A204.1 (cell line): Measurements from ENCODE around the gene NUDC.
"Not testable (repeated sequence)": the region's sequence is repeated elsewhere in the genome, so short reads cannot be mapped to it uniquely, and the experiment has no call there.

ENCODE experiments used
- FAIRE-seq: peaks from 2 replicates; lab custom pipeline; 2012; peaks lifted over from hg19 to GRCh38; lab: Jason Lieb, UNC

Gene NUDC

DNA sequence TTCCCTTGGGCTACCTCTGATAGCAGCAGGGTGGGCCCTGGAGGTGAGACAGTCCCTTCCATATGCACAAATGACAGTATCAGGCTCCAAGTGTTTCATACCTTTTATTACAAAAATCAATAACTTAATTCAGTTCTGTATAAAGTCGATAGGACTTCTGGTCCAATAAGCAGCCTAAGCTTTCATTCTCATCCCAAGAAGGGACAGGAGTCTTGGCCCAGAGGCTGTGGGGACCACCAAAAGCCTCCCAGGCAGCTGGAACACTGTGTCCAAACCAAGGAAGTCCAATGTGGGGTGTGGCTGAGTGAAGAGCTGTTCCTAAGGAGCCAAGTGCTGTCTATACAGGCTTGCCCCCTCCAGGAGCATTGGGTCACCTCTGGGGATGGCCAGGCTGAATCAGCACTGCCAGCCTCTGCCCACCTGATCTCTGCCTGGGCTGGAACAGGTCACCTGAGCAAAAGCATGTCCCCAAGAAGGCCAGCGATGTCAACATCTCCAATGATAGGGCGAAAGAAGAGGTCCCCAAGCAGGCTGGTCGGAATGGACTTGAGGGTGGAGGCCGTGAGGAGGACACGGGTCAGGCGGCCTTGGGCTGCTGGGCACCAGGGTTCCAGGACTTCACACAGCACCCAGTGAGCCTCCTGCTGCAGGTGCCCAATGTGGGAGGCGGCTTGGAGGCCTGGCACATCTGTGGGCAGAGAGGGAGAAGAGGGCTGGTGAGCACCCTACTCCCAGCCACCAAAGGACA is 10.0 kb upstream of the NUDC start:
- no peak for FAIRE-seq

DNA sequence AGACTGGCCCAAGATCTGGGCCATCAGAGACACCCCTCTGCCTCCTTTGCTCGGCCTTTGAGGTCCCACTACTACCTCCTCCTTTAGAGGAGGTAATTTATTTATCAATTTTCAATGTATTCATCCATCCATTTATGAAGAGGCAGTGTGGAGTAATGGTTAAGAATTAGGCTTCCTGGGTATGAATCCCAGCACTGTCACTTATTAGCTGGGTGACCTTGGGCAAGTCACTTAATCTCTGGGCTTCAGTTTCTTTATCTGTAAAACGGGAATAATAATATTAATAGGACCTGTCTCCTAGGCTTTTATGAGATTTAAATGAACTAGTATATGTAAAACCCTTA is 9.4 kb upstream of the NUDC start:
- no peak for FAIRE-seq

DNA sequence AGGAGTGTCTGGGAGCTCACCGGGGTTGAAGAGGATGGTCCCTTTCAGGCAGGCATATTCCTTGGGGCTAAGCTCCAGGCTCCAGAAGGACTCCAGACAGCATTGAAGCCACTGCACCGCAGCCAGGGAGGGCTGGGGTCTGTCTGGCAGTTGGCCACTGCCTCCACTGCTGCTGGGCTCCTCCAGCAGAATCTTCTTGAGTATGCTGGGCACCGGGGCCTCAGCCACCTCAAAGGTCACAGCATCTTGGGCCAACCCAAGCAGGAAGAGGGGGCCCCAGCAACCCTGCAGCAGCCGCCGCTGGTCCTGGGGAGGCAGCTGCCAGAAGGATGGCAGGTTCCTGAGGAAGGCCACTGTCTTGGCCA is 8.2 kb upstream of the NUDC start:
- FAIRE-seq: no peak

DNA sequence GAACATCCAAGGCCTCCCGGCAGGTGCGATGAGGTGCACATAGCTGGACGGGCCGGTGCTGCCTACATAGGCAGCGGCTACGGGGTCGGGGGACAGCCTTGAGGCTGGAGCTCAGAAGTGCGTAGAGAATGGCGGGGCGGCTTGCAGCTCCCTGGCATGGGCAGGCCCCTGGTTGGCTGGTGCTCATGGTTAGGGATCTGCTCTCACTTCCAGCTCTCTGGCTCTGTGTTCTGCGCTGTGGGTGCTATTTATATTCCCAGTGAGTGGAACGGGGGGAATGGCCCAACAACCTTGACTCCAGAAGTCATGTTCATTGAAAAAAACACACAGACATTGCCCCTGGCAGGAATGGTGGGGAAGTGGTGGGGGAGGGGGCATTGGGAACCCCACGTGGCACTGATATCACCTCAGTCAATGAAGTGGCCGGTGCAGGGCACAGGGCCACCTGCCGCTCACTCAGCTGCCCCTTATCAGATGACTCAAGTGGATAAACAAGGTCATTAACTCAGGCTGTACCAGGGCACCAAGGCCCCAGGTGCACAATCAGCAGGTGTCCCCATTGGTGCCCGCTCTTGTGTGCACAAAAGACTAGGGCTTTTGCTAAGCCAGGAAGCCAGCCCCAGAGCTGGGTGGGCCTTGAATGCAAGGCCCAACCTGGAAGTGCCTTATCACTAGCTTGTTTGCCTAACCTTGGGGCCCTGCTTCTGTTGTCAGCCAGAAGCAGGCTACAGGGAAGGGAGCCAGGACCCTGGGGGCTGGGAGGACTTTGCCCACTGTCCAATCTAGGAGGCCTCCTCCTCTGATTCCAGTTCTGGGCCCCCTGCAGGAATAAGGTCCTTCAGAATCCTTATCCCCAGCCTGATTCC is 7.6 kb upstream of the NUDC start, which contains the start of gene NR0B2:
Gene NR0B2 (minus strand): TSS at position 222 of the 866 bp plus-strand sequence. CDS start 35 bp downstream, at position 187.
- no peak for FAIRE-seq

DNA sequence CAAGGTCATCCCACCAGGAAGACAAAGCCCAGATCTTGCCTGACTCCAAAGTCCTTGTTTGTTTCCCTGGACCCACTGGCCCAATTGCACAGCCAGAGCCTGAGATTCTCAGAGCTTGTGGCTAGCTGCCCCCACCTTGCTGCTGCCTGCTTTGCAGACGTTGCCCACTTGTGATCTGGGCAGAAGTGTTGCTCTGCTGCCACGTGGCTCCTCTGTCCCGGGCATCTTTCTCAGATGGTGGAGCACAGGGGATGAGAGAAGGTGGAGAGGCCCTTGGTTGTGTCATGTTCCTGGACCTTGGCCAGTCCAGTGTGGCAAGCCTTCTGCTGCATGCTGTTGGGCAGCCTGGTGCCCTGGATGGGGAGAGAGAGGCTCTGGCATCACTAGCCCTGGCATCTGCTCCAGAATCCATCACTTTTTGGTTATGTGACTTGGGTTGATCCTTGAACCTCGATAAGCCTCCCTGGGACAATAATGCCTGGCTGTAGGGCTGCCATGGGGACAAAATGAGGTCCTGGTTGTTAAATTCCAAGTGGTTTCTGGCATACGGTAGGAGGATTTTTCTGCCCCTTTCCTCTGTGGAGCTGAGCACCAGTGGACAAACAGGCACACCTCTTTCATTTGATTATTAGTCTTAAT is 6.2 kb upstream of the NUDC start:
- FAIRE-seq: no peak

DNA sequence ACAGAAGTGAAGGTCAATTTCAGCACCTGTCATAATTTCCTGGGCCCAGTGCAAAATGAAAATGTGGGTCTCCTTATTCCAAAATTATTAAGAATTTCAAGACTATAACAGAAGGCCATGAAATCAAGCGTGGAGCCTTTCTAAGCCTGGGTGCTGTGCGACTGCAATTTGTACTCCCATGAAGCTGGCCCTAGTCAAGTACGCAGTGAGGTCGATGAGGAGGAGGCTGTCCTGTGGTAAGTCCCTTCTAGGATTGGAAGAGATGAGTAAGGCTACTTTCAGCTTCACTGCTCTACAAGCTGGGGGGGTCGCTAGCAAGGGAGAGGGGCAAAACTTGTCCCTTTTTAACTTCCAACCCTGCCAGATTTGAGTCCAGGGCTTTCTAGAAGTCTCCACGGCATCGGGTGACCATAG is 410 bp upstream of the NUDC start:
- FAIRE-seq: no peak

DNA sequence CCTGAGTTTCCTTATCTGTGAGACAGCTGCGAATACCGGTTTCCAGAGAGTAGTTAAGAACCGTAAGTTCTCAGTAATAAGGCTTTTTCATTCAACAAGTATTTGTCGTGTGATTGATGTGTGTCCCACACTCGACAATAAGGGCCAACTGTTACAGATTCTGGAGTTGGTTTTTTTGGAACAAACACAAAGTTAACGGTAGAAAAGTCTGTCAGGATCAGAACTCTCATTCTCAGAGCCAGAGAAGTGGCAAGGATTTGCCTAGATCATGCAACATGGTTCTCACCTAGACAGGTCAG is 837 bp downstream of the NUDC start:
- FAIRE-seq: no peak

DNA sequence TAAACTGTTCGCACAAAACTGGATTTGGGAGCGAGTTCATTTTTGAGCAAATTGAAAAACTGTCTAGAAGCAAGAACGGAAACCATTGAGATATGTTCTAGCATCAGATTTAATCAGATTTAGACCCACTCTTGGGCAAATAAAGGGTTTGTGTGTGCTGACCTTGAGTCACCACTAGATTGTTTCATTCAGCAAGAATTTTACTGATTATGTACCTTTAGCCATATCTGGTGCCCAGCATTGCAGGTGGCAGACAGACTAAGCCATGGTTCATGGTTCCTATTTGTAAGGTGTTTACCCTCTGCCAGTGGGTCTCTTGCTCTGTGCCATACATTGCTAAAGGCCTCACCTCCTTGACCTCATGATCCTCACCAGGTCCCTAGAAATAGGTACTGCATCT is 1.4 kb downstream of the NUDC start:
- no peak for FAIRE-seq

DNA sequence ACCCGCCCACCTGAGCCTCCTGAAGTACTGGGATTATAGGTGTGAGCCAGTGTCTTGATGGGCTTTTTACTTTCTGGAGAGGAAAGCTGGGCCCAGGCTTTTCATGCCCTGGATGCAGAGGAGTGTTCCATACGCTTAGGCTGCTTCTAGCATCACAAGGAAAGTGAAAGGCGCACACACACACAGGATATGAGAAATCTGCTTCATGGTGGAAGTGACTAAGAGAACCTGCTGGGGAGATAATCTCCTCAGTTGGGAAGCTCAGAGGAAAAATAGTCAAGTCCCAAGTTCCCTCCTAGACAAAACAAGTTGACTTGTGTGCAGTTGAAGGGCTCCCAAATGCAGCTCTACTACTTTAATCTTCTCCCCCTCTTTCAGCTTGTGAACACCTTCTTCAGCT is 2.2 kb downstream of the NUDC start:
- no peak for FAIRE-seq

DNA sequence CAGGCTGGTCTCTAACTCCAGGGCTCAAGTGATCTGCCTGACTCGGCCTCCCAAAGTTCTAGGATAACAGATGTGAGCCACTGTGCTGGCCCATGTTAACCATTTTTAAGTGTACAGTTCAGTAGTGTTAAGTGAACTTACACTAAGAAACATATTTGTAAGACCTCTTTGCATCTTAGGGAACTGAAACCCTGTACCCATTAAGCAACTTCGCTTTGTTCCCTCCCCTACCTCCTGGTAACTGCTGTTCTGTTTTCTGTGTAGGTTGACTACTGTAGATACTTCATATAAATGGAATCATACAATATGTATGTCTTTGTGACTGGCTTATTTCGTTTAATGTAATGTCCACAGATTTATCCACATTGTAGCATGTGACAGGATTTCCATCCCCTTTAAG is 11.0 kb downstream of the NUDC start:
- FAIRE-seq: no peak

DNA sequence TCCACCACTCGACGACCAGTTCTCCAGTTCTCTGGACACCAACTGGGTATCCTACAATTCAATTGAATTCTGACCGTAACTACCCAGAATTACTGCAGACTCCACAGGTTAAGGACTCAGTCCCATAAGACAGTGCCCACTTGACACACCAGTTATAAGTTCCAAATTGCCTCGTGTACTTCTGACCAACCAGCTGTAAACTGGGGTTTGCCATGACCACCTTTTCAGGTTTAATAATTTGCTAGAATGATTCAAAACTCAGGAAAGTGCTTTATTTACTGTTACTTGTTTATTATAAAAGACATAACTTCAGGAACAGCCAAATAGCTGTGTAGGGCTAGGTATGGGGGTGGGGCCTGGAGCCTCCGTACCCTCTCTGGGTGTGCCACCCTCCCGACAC is 15.3 kb downstream of the NUDC start:
- no peak for FAIRE-seq

DNA sequence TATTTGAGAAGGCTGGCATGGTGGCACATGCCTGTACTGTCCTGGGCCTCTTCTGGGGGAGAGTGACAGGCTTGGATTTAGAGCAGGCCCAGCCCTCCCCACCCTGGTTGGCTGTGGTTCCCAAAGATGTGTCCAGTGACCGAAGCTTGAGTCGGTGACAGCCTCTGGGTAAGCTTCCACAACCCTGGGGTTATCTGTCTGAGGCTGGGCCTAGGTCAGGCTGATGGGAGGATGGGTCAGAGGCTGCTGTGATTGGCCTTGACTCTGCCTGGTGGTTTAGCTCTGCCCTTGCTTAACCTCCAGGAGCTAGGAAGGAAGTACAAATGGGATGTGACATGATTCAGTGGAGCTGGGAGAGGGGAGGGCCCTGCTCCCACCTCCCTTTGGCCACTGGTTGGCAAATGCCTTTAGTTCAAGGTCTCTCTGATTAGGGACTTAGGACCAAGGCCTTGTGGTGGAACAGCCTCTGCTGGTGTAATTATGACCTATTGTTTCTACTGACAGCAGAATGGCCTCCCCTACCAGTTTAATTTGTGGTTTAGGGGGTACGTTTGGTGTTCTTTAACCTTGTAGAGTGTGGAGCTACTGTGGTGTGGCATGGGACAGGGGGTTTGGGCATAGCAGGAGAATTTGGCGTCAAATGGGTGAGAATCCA is 16.6 kb downstream of the NUDC start:
- FAIRE-seq: no peak

DNA sequence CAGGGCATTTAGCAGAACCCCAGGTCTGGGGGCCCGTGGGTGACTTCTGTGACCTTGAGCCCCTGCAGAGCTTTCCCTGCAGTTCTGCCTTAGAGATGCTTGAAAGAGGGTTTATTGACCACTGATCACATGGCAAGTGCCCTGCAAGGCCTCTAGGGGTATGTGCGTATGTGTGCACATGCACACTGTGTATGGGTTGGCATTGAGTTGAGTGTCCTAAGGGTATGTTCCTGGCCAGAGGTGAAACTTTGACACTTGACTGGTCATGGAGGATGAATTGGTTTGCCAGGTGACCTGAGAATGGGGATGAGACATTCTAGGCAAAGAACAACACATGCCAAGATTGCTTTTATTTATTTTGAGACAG is 17.1 kb downstream of the NUDC start:
- FAIRE-seq: no peak

DNA sequence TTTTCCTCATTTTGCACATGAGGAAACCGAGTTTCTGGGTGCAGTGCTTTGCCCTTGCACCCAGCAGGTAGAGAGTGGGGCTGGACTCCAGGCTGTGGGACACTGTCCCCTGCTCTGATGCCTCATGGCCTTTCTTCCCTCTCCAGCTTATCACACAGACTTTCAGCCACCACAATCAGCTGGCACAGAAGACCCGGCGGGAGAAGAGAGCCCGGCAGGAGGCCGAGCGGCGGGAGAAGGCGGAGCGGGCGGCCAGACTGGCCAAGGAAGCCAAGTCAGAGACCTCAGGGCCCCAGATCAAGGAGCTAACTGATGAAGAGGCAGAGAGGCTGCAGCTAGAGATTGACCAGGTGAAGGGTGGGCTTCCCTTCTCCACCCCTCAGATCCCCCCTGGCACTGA is 19.8 kb downstream of the NUDC start:
- no peak for FAIRE-seq

DNA sequence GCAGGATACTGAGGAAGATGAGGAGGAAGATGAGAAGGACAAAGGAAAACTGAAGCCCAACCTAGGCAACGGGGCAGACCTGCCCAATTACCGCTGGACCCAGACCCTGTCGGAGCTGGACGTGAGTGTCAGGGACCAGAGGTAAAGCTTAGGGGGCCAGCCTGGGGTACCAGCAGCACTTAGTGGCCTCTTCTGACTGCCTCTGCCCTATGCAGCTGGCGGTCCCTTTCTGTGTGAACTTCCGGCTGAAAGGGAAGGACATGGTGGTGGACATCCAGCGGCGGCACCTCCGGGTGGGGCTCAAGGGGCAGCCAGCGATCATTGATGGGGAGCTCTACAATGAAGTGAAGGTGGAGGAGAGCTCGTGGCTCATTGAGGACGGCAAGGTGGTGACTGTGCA is 21.1 kb downstream of the NUDC start:
- no peak for FAIRE-seq

DNA sequence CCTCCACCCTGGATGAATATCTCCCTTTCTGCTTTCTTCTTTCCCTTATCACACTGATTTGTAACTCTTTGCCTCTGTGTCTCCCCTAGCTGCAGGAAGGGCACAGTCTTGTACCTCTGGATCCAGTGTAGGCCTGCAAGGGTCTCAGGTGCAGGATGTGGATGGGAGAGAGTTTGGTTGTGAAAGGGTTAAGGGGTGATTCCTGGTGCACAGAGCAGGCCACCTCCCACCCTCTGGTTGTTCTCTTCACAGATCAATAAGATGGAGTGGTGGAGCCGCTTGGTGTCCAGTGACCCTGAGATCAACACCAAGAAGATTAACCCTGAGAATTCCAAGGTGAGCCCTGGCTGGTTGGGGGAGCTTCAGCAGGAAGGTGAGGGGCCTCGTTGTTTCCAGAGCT is 23.6 kb downstream of the NUDC start:
- FAIRE-seq: no peak

DNA sequence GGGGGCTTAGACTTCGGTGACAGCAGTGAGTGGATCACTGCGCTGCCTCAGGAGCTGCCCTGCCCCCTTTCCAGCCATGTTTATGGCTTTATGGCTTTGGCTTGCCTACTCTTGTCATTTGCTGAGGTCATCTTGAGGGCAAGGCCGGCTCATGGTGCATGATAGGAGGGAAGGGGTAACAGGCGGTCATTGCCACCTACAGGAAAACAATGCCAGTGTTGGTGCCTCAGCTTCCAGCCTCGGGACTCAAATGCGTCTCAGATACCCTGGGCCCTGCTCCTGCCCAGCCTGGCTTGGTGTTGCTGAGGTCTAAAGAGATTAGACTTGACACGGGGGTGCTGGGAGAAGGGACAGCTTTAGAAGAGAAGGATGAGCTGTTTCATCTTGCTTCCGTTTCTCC is 24.2 kb downstream of the NUDC start:
- FAIRE-seq: no peak

DNA sequence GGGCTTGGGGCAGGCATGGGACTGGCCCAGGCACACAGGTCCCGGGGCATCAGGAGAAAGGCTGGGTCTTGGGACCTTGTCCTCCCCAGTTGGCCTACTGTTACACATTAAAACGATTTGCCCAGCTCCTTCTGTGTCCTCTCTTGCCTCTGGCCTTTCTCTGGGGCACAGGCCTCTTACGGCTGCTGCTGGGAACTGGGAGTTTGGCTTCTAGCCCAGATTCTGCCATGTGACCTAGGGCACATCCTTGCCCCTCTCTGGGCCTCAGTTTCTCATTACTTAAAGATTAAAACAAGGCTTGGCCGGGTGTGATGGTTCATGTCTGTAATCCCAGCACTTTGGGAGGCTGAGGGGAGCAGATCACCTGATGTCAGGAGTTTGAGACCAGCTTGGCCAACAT is 24.7 kb downstream of the NUDC start:
- no peak for FAIRE-seq

DNA sequence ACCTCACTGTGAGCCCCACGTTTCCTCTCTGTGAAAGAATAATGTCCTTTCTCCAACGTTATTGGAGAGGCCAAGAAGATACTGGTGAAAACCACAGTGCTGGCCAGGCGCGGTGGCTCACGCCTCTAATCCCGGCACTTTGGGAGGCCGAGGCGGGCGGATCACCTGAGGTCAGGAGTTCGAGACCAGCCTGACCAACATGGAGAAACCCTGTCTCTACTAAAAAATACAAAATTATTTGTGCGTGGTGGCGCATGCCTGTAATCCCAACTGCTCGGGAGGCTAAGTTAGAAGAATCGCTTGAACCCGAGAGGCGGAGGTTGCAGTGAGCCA is 27.1 kb downstream of the NUDC start:
- FAIRE-seq: not testable (repeated sequence)

DNA sequence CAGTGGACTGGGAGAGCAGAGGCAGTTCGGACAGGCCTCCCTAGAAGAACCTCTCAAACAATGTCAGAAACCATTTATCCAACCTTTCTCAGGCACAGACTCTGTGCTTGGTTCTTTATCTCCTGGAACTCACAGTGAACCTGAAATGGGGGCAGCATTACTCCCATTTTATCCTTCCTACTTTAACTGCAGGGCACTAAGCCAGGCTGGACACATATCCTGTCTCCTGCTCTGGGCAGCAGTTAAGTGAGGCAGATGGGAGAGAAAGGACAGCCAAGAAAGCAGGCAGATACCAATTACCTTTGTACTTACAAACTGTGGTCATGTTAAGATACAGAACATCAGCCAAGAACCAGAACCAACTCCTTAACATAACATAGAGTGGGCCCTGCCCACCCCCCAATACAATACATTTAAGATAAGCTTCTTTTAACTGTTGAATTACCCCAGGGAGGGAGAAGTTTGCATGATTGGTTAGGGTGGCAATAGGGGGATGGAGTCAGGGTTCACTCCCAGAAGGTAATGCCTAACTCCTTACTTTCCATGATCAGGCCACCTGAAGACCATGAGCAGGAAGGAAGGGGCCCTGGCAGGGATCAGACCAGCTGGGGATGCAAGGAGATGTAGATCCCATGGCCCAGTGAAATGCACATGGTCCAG is 27.9 kb downstream of the NUDC start:
- no peak for FAIRE-seq

DNA sequence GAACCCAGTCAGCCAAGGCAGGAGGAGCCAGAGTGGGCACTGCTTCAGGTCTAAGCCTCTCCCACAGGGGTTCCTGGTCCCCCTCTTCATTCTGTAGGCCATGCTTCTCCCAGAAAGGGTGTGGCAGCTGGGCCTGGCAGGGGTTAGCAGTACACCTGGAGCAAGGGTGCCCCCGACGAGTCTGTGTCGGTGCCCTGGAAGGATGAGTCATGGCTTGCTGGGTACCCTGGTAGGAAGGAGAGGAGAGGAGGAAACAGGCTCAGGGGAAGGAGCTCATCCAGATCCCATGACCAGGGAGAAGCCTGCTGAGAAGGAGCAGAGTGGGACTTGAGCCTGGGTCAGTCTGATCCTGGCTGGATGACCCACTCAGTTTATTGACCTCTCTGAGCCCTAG is 28.4 kb downstream of the NUDC start:
- FAIRE-seq: no peak

DNA sequence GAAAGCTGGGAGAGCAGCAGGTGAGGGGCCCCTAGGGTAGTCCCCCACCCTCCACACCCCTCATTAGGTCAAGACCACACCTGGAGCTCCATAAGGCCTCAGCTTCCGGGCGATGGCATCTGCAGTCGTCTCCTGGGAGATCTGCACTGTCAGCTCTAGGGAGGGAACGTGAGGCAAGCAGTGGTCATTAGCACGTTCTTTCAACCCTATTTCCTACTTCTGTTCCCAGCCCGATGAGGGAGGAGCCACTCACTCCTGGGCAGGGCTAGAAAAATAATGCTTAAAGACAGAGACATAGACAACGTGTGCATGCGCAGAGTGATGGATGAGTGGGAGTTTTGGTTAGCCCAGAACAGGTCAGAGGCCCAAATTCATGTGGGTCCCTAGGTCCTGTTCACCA is 29.1 kb downstream of the NUDC start:
- FAIRE-seq: no peak

DNA sequence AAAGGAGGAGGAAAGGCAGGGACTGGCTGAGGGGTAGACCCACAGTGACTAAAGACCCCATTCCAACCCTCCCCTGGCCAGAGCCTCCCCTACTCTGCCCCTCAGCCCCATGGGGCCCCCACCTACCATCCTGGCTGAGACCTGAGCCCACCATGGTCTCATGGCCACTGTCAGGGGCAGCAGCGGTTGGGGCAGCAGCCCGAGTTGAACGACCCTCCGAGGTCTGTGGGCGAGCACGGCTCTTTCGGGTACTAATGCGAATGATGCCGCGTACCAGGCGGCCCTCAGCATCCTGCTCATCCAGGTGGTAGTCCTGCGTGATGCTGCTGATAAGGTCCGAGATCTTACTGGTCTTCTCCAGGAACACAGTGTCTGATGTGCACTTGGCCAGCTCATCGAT is 29.7 kb downstream of the NUDC start:
- FAIRE-seq: no peak
